HG03103 (cell line): ENCODE measurements around the gene SYNE2.

Experiments
- ATAC-seq: cut with Tn5 transposase; IDR thresholded peaks from one replicate; pipeline ENCODE4 v1.9.1; 2021; ENCODE audit warnings: low read depth; ENCODE audit not compliant: unreplicated experiment

The SYNE2 gene

DNA sequence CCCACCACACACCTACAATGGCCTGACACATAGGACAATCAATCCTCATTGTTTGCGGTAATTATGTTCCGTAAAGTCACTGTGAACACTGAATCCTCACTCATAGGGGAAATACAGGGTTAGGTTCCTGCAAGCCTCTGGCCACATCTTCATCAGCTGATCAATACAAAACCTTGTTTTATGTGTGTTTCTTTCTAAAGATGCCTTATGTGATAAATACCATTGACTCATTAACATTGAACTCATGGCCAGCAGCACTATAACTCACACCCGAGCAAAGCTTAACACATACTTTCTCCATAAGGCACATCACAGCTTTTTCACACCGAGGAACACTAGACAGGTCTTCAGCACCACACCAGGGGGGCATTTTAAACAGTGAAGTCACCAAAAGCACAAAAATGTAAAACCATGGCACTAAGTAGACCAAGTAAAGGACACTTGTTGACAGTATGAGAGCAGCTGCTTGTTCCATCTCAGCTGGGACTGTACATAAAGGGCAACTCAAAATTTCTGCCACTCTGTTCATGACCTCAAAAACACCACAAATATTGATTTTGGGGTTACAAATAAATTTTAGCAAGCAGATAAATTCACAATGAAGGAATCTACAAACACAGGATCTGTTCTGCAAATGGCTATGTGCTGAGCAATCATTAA is 380.9 kb downstream of the SYNE2 start:
- ATAC-seq: no peak

DNA sequence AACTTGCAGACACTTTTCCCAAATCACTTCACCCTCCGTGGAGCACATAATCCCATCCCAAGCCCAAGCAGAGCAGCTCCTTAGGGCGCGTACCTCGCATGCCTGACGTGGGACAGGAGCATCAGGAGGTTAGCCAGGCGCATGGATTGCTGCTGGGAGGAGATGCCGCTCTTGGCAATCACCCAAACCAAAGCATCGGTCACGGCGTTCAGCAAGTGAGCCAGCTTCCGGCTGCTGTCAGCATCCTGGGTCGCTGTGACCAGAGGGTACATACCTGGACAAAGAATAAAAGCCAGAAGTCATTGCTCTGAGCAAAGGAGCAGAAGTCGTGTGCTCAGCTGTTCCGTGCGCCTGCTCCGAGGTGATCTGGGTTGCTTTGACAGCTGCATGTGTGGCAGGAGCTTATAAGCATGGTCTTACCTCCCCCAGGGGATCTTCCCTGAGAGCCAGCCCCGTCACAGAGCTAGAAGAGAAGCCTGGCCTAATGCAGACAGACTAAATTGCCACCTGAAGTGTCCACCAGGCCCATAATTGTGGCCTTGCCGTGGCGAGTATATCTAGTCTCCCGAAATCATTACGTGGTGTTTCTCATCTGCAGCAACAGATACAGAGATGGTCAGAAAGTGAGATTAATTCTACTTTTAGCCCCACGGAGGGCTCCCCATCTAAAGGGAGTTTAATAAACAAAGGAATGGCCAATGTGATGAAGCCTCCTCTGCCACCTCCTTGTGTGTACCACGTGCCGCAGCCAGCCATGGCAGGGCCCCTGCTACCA is 382.3 kb downstream of the SYNE2 start:
- peak; percentile 7 for ATAC-seq

DNA sequence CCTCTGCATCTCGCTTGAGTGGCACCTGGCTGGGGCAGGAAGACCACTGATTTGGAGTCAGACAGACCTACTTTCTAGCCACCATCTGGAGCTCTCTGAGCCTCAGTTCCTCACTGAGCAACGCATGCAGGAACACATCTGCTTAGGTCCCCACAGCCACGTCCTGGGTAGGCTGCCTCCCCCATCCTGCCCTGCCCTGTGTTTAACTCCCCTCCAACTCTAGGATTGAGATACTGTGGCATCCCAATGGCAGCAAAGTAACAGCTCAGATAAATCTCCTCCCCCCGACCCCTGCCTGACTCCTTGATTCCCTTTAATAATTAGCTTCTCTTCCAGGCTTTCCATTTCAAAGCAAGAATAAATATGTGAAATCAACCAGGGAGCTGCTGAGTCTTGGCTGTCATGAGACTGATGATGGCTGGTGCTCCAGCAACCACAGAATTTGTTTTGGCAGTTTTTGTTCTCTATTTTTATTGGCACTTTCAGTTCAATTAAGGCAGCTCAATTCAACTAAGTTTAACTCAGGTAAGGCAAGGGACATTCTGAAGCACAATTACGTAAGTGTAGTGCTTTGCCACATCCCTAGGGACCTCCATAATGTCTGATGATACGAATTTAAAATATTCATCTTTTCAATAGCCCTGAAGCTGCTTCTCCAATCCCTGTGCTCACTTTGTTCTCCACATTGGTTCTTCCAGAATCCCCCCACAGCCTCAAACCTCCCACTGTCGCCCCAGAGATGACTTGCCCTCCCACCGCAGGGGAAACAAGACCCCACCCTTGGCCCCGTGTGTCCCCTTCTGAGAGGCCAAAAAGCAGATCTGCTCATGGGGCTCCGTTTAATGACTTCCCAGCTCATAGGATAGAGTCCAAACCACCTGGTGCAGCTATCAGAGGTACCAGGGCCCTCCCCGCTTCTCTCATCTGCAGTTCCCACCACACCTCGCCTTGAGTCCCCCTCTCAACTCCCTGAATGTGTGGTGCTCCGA is 383.1 kb downstream of the SYNE2 start:
- ATAC-seq: peak; percentile 62

DNA sequence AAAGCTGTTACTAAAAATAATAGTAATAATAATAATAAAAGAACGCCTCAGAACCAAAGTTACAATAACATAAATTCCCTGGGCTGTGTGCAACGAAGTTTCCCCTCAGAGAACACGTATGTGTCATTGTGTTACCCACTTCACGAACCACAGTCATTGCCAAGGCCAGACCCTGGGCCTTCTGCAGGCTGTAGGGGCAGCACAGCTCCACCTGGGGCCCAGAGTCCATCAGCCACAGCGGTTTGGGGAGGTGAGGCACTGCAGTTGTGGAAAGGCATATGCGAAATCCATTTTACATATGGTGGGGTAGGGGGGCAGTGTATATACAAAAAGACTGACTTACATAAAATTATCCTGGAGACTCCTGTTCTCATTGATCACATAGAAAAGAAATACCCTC is 385.2 kb downstream of the SYNE2 start:
- ATAC-seq: no peak

DNA sequence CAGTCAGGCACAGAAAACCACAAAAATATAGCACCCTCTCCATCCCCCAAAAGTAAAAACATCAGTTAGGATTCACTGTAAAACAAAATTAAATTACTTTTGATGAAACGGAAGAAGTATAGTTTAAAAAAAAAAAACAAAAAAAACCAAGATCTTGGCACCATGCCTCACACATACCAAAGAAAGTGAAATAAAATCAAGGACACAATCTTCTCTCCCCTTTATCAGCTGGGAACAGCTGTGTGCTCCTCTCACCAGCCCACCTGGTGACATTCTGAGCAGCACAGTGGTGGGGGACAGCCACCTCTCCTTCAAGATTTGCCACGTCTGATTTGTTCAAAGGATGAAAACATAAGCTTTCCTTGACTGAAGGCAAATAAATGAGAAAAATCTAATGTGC is 385.8 kb downstream of the SYNE2 start:
- no peak for ATAC-seq

DNA sequence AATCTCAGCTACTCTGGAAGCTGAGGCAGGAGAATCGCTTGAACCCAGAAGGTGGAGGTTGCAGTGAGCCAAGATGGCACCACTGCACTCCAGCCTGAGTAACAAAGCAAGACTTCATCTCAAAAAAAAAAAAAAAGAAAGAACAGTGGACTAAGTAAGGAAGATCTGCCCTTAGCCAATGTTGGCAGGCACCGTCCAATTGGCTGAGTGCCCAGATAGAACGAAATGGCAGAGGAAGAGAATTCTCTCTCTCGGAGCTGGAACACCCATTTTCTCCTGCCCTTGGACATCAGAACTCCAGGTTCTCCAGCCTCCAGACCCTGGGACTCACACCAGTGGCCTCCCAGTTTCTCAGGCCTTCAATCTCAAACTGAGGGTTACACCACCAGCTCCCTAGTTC is 391.5 kb downstream of the SYNE2 start:
- ATAC-seq: no peak

DNA sequence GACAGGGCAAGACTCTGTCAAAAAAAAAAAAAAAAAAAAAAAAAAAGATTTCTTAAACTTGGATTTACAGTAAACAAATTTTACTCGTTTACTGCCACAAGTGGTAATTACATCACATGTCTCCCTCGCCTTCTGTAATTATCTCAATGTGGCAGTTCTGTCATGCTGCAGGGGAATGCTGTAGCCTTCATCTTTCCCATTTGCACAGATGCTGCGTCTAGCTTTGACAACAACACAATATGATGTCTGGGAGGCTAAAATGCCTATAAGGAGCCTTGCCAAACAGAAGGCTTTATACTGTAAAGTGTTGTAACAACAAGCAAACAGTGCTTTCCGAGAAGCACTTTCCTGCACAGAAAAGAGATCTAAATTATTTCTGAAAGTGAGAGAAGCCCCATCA is 392.7 kb downstream of the SYNE2 start:
- no peak for ATAC-seq

DNA sequence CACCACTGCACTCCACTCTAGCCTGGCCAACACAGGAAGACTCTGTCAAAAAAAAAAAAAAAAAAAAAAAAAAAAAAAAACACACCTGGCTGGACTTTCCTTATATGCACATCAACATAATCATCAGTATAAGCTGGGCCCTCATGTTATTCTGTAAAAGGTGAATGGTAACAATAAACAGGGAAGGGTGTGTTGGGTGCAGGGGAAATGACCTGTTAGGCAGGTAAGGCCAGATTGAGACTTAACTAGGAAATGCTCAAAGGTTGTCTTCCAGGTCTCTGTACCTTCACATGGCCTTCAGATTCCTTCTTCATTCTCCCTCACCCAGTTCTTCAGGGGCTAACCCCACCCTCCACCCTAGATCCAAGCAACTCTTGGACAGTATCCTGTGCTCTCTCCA is 393.9 kb downstream of the SYNE2 start:
- no peak for ATAC-seq

DNA sequence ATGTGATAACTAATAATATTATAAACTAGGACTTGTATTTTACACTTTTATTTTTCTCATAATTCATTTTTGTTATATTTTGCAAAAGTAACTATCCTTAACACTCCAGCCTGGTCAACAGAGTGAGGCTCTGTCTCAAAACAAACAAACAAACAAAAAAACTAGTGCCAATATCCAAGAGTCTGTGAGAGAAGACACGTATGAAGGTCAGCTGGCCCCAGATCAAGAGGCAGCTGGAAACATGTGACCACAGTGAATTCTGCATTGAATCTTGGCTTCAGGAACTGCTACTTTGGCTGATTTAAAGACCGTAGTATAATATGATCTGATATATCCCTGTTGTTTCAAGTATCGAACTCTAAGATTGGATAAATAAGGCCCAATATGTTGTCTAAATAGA is 394.4 kb downstream of the SYNE2 start:
- ATAC-seq: no peak

DNA sequence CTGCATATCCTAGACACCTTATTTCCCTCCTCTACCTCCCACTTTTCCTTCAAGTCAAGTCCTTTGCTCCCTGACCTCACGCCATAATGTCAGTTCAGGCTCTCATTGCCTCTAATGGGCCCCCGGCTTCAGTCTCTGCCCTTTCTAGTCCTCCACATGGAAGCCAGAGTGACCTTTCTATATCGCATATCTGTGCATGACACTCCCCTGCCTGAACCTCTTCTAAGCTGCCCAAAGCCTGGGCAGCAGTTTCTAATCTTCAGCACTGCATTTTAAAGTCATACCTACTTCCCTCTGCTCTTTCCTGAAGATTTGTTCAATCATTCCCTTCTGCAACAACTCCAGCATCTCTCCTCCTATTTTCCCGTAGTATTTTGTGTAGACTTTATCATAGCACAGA is 395.9 kb downstream of the SYNE2 start:
- ATAC-seq: no peak

DNA sequence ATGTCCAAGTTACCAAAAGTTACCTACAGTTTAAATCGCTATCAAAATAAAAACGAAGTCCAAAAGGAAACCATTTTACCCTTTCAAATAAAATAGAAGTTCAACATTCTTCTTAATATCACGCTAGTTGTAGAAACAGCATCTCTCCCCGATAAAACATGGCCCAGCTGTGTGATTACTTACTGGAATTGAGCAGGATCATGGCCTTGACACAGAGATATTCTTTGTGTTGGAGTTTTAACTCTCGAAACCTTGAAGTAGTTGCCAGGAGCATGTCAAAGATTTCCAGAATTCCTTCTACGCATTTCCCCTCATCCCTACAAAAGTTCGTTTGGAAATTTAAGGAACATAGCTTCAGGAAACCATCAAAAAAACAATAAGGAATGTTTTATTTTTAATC is 396.6 kb downstream of the SYNE2 start:
- ATAC-seq: no peak

DNA sequence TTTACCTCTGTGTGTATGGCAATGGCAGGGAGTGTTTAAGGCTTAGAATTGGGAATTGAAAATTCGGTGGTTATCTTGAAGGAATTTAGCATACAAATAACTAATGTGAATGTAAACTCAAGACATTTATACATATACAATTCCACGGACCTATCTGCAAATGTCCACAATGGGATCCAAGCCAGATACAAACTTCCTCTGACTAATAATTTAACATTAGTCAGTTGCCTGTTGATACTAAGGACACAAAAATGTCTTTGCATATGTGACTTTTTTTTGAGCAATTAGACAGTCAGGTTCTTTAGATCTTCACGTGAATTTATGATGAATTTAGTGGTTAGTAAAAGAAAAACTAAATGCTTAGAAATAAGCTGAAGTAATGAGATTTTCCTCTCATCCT is 400.9 kb downstream of the SYNE2 start:
- no peak for ATAC-seq

DNA sequence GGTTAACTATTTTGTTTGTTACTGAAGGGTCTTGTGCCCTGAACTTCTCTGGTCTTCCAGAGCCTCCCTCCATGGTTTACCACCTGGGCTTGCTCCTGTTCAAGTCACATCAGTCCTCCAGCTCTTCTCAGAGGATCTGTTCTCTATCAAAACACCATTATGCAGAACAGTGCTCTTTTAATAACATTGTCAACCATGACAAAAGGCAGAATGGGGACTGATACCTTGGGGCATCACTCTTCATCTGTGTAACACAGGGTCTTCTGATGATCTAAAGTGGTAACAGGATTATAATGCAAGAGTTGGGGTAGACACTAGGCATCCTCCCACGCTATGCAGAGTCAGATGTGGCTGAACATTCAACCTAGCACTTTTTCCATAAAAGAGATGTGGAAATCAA is 403.0 kb downstream of the SYNE2 start:
- no peak for ATAC-seq

DNA sequence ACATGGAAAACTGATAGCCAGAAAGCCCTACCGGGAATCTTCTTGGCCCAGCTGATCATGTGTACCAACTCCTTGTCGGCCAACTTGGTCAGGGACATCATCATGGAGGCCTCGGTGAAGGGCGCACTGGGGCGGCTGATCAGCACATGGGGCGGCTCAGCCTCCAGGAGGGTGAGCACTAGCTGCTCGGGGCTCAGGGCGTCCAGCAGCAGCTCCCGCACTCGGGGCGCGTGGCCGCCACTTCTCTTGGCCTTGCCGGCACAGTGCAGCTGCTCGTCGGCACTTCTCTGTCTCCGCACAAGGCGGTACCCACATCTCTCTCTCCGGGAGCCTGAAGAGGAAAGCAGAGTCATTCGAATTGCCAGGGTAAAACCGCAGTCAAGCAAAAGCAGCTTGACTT is 407.6 kb downstream of the SYNE2 start:
- no peak for ATAC-seq

DNA sequence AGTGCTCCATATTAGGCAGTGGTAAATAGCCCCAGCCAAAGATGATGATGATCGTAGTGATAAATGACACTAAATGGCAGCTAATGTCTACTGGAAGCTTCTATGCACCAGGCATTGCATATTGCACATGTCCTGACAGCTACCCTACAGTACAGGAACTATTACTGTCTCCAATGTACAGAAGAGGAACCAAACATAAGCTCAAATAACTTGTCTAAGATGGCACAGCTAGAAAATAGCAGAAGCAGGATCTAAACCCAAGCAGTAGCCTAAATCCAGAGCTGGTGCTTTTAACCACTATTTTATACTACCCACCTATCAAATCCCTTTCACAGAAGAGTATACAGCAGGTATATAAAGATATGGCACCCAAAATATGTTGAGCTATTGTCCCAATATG is 412.4 kb downstream of the SYNE2 start:
- no peak for ATAC-seq

DNA sequence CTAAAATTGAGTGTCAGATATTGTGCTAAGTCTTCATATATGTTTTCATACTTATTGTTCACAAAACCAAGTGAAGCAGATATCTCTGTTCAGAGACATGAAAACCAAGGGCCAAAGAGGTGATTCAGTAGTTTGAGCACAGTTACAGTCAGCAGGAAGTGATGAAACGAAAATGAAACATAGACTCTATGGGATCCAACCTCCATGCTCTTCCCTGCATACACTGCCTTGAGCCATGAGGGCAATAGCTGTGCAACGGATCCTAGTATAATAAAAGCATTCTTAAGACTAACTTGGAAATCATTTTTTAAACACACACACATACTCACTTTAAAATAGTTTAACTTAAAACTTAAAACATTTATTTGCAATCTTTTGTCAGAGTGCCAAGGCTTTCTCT is 413.4 kb downstream of the SYNE2 start:
- no peak for ATAC-seq

DNA sequence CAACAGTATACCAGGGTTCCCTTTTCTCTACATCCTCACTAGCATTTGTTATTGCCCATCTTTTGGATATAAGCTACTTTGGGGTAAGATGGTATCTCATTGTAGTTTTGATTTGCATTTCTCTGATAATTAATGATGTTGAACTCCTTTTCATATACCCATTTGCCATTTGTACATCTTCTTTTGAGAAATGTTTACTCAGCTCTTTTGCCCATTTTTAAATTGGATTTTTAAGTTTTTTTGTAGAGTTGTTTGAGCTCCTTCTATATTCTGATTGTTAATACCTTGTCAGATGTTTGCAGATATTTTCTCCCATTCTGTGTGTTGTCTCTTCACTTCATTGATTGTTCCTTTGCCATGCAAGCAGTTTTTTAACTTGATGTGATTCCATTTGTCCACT is 419.2 kb downstream of the SYNE2 start:
- no peak for ATAC-seq
